Breast epithelium (tissue), 4 donors: ENCODE data around the gene FCN2. TPM values are rescaled to one million over a fixed set of nuclear protein-coding genes. Genes with fewer than 3 reads are reported as not detected.

ENCODE experiments used
- DNase-seq, 2 donors: peaks; one replicate each; pipeline ENCODE4 v3.0.0-alpha.2; 2019; ENCODE audit warnings: low spot score in 2 of 2
- H3K27ac ChIP-seq, 2 donors: fragments of 200-600 bp; sonication (generic) in 1 of 2; one replicate each; pipeline ENCODE4 v1.5.1; 2016 to 2019; ENCODE audit warnings: mild to moderate bottlenecking in 1 of 2
- H3K27me3 ChIP-seq, 2 donors: fragments of 200-600 bp; sonication (generic) in 1 of 2; one replicate each; pipeline versions ENCODE4 v1.5.1 to v1.6.0; 2017 to 2019; ENCODE audit warnings: control low read depth in 1 of 2, mild to moderate bottlenecking in 1 of 2
- H3K36me3 ChIP-seq: fragments of 200-600 bp; one replicate; pipeline ENCODE4 v1.5.1; 2019
- H3K4me1 ChIP-seq, 2 donors: fragments of 200-600 bp; sonication (generic); one replicate each; pipeline ENCODE4 v1.5.1; 2016 to 2019; ENCODE audit warnings: control low read depth in 1 of 2
- H3K4me3 ChIP-seq, 3 donors: fragments of 200-600 bp; sonication (generic); 1 replicate in 2 of 3; 2 replicates in 1 of 3; pipeline ENCODE4 v1.5.1; 2016 to 2019; ENCODE audit warnings: mild to moderate bottlenecking in 3 of 3, moderate library complexity in 2 of 3
- H3K9me3 ChIP-seq, 2 donors: fragments of 200-600 bp; sonication (generic) in 1 of 2; one replicate each; pipeline ENCODE4 v1.5.1; 2016 to 2019; ENCODE audit warnings: control low read depth in 1 of 2
- POLR2A ChIP-seq: fragments of 450-650 bp; IDR thresholded peaks from one replicate; pipeline ENCODE4 v1.6.1; 2016; ENCODE audit warnings: antibody characterized with exemption, mild to moderate bottlenecking, moderate library complexity
- POLR2AphosphoS5 ChIP-seq, 3 donors: sonication (generic); formaldehyde crosslinking; IDR thresholded peaks; one replicate each; pipeline ENCODE4 v1.6.1; 2017; ENCODE audit warnings: antibody characterized with exemption in 3 of 3
- intact Hi-C: fragments of 100-400 bp; cut with DNase I; formaldehyde crosslinking; loops from one replicate; pipeline ENCODE4 v1.15.1; 2023; ENCODE audit warnings: low total_unique reads
- total RNA-seq, 3 donors: library from RNA; depleted of rRNA; stranded (reverse); fragments of >200 nt; gene quantifications; one replicate each; pipeline ENCODE4 v1.1.0, GENCODE V29; 2016
- TF ChIP-seq, protein P1 (sequence below), 3 donors: fragments of 450-650 bp; IDR thresholded peaks; one replicate each; pipeline ENCODE4 v1.5.1; 2016 to 2017; ENCODE audit warnings: antibody characterized with exemption in 3 of 3, mild to moderate bottlenecking in 3 of 3, moderate library complexity in 3 of 3

FCN2 gene
- total RNA-seq, 3 donors from 2014 or later = 0.73 to 2.0 (median 1.8) TPM

GRCh38 chr9:134875371-134875770 is 5.2 kb upstream of the FCN2 start:
- H3K4me1 ChIP-seq = no peaks in the 10 kb centered on the region
- H3K27ac ChIP-seq = no peak overlapping the region
- DNase-seq = no peak
- intact Hi-C loops = no loop called here
- no peak for TF ChIP-seq POLR2A
- TF ChIP-seq, protein P1, sequence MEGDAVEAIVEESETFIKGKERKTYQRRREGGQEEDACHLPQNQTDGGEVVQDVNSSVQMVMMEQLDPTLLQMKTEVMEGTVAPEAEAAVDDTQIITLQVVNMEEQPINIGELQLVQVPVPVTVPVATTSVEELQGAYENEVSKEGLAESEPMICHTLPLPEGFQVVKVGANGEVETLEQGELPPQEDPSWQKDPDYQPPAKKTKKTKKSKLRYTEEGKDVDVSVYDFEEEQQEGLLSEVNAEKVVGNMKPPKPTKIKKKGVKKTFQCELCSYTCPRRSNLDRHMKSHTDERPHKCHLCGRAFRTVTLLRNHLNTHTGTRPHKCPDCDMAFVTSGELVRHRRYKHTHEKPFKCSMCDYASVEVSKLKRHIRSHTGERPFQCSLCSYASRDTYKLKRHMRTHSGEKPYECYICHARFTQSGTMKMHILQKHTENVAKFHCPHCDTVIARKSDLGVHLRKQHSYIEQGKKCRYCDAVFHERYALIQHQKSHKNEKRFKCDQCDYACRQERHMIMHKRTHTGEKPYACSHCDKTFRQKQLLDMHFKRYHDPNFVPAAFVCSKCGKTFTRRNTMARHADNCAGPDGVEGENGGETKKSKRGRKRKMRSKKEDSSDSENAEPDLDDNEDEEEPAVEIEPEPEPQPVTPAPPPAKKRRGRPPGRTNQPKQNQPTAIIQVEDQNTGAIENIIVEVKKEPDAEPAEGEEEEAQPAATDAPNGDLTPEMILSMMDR (IDR thresholded peaks at IDR 0.05) = no peak
- TF ChIP-seq POLR2AphosphoS5 (IDR thresholded peaks at IDR 0.05) = no peak
- H3K9me3 ChIP-seq = no peaks in the 10 kb centered on the region
- H3K36me3 ChIP-seq = no peaks in the 10 kb centered on the region
- H3K4me3 ChIP-seq = no peak overlapping the region
- no peaks in the 10 kb centered on the region for H3K27me3 ChIP-seq

DNA sequence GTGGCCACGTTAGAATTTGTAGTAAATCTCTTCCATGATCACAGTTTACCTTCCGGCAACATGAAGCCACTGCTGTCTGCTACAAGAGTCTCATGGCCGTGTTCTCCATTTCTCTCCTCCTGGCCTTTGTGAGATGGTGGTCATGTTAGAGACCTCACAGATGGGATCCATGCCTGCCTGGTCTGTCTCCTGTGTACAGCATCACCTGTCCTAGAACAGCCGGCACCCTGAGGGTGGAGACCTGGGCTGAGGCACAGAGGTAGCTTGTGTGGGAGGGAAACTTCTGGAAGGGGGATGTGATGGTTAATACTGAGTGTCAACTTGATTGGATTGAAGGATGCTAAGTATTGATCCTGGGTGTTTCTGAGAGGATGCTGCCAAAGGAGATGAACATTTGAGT is 3.1 kb upstream of the FCN2 start:
- DNase-seq = no peak
- no peaks in the 10 kb centered on the region for H3K27me3 ChIP-seq
- no peak overlapping the region for H3K4me3 ChIP-seq
- no peak for TF ChIP-seq POLR2AphosphoS5 (IDR thresholded peaks at IDR 0.05)
- TF ChIP-seq POLR2A = no peak
- TF ChIP-seq, protein P1 (IDR thresholded peaks at IDR 0.05) = no peak
- no peak overlapping the region for H3K27ac ChIP-seq
- H3K4me1 ChIP-seq = no peaks in the 10 kb centered on the region
- no peaks in the 10 kb centered on the region for H3K36me3 ChIP-seq
- intact Hi-C loops = no loop called here
- no peaks in the 10 kb centered on the region for H3K9me3 ChIP-seq

DNA sequence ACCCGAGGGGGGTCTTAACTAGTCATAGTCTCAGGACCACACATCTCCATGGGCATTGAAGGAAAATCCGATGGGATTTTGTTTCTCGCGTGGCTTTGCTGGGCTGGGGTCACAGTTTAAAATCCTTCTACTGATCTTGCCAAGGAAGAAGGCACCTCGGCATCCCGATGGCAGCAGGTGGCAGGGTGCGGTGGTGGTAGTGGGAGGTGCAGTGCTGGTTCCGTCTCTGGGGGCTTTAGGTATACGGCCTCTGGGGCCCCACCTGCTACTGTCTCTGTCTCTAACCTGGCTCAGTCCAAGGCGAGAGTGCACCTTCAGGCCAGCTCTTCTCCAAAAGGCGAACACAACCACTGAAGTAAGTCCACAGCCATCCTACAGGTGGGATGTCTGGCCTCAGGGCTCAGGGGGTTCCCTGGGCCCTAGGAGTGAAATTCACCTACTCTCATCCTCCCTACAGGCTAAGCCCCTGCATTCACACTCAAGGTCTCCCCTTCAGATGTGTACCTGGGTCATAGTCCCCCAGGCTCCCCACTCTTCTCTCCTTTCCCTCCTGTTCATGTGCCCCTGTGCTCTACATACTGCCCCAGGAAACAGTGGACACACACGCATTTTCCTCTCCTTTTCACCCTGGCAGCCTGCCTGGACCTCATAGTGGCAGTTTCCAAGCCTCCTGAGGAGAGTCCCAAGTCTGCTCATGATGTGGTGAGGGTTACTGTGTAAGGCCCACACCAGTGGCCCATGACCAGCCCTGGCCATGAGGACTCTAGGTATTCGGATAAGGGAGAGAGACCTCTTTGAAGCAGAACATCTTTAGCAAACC is 736 bp upstream of the FCN2 start:
- no peak overlapping the region for H3K27ac ChIP-seq
- H3K4me3 ChIP-seq = no peak overlapping the region
- peak in 1 of 2 donors; percentile 10 for DNase-seq
- H3K4me1 ChIP-seq = no peaks in the 10 kb centered on the region
- no peaks in the 10 kb centered on the region for H3K27me3 ChIP-seq
- no peak for TF ChIP-seq POLR2AphosphoS5 (IDR thresholded peaks at IDR 0.05)
- TF ChIP-seq POLR2A = no peak
- TF ChIP-seq, protein P1 (IDR thresholded peaks at IDR 0.05) = no peak
- intact Hi-C loops = no loop called here
- H3K9me3 ChIP-seq = no peaks in the 10 kb centered on the region
- H3K36me3 ChIP-seq = no peaks in the 10 kb centered on the region

DNA sequence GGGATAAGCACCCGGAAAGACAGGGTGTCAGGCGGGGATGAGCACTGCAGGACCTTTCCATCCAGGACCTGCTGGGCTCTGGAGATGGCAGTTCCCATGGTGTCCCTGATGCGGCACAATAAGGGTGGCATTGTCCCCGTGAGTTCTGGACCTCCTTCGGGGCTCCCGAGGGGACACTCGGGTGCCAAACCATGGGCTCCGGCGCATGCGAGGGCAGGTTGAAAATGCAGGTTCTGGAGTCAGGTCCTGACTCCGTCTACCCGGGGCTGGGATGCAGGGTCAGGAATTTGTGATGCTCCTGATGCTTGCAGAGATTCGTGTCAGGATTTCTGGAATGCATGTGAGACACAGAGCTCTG is 682 bp downstream of the FCN2 start:
- no peaks in the 10 kb centered on the region for H3K36me3 ChIP-seq
- TF ChIP-seq POLR2A (no peak), POLR2AphosphoS5 (IDR thresholded peaks at IDR 0.05) (no peak)
- TF ChIP-seq, protein P1 (IDR thresholded peaks at IDR 0.05) = no peak
- intact Hi-C loops = no loop called here
- peak in 1 of 2 donors; percentile 10 for DNase-seq
- no peaks in the 10 kb centered on the region for H3K9me3 ChIP-seq
- no peaks in the 10 kb centered on the region for H3K27me3 ChIP-seq
- H3K4me3 ChIP-seq = no peak overlapping the region
- H3K4me1 ChIP-seq = no peaks in the 10 kb centered on the region
- H3K27ac ChIP-seq = no peak overlapping the region

- Histone ChIP-seq H3K4me1 (no peaks in the 10 kb centered on the region), H3K4me3 (no peak overlapping the region), H3K27me3 (no peaks in the 10 kb centered on the region), H3K27ac (no peak overlapping the region), H3K36me3 (no peaks in the 10 kb centered on the region), H3K9me3 (no peaks in the 10 kb centered on the region)
- TF ChIP-seq, protein P1 (IDR thresholded peaks at IDR 0.05) = no peak
- TF ChIP-seq POLR2AphosphoS5 (IDR thresholded peaks at IDR 0.05) = no peak
- intact Hi-C loops = no loop called here
- peak in 1 of 2 donors; percentile 5 for DNase-seq
Measured at GRCh38 chr9:134882204-134882785, 1.7 kb downstream of the FCN2 start.
